ENCODE results near the gene GOLGA5. TPM values are rescaled to one million over a fixed set of nuclear protein-coding genes. Genes with fewer than 3 reads are reported as not detected.

The GOLGA5 gene
- total RNA-seq, 3 donors from 2014 or later, result 41.4 to 52.1 (median 49.8) TPM

DNA sequence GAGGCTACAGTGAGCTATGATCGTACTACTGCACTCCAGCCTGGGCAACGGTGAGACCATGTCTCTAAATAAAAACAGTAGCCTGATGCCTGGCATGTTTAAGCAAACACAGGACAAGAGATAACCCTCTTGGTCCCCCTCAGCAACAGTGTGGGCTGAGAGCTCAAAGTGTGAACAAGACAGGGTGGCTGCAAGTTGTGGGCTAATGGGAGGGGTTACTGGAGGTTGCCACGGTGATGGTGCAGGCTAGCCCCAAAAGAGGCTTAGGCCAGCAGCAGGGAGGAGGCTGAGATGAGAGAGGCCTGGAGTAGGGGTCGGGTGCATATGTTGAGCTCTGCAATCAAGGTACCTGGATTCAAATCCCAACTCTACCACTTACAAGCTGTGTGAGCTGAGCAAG, 42.3 kb upstream of the GOLGA5 start:
- Histone ChIP-seq H3K27ac (no peak overlapping the region), H3K36me3 (no peaks in the 10 kb centered on the region), H3K4me1 (peaks cover 0 to 4% of the 10 kb centered on the region in 2 donors), H3K4me3 (no peak overlapping the region), H3K9me3 (no peaks in the 10 kb centered on the region), H3K27me3 (no peaks in the 10 kb centered on the region)
- intact Hi-C loops (cut with DNase I; ENCODE audit: low total_unique reads), result no loop called here
- DNase-seq (ENCODE audit: low spot score in 2 of 2), result no peak
- TF ChIP-seq POLR2A (IDR thresholded peaks at IDR 0.05), result no peak

DNA sequence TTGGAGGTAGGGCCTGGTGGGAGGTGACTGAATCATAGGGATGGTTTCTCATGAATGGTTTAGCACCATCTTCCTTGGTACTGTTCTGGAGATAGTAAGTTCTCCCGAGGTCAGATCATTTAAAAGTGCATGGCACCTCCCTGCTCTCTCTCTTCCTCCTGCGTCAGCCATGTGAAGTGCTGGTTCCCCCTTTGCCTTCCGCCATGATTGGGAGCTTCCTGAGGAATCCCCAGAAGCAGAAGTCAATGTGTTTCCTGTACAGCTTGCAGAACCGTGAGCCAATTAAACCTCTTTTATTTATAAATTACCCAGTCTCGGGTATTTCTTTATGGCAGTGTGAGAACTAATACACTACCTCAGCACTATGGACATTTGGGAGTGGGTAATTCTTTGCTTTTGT, 40.9 kb upstream of the GOLGA5 start:
- H3K4me1 ChIP-seq, result no peaks in the 10 kb centered on the region
- no peaks in the 10 kb centered on the region for H3K27me3 ChIP-seq
- intact Hi-C loops (cut with DNase I; ENCODE audit: low total_unique reads), result no loop called here
- no peak for DNase-seq (ENCODE audit: low spot score in 2 of 2)
- no peak overlapping the region for H3K4me3 ChIP-seq
- H3K9me3 ChIP-seq, result no peaks in the 10 kb centered on the region
- H3K27ac ChIP-seq, result no peak overlapping the region
- TF ChIP-seq, protein P1, sequence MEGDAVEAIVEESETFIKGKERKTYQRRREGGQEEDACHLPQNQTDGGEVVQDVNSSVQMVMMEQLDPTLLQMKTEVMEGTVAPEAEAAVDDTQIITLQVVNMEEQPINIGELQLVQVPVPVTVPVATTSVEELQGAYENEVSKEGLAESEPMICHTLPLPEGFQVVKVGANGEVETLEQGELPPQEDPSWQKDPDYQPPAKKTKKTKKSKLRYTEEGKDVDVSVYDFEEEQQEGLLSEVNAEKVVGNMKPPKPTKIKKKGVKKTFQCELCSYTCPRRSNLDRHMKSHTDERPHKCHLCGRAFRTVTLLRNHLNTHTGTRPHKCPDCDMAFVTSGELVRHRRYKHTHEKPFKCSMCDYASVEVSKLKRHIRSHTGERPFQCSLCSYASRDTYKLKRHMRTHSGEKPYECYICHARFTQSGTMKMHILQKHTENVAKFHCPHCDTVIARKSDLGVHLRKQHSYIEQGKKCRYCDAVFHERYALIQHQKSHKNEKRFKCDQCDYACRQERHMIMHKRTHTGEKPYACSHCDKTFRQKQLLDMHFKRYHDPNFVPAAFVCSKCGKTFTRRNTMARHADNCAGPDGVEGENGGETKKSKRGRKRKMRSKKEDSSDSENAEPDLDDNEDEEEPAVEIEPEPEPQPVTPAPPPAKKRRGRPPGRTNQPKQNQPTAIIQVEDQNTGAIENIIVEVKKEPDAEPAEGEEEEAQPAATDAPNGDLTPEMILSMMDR (IDR thresholded peaks at IDR 0.05), result no peak
- TF ChIP-seq POLR2AphosphoS5 (IDR thresholded peaks at IDR 0.05) (no peak), POLR2A (IDR thresholded peaks at IDR 0.05) (no peak)
- no peaks in the 10 kb centered on the region for H3K36me3 ChIP-seq

DNA sequence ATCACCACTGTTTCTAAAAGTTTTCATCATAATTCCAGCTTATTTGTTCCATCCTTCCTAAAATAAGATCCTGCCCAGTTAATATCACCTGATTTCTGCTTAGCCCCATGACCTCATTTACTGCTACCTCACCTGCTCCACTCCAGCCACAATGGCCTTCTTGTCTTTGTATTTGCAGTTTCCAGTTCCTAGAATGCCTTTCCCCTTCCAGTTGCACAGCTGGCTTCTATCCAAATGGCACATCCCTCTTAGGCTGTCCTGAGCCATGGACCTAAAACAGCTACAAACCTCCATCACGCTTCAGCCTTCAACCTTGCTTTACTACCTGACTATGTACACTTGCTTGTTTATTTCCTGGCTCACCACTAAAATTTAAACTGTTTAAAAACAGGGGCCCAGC, 39.1 kb upstream of the GOLGA5 start:
- no peaks in the 10 kb centered on the region for H3K9me3 ChIP-seq
- no peak overlapping the region for H3K27ac ChIP-seq
- H3K36me3 ChIP-seq, result no peaks in the 10 kb centered on the region
- no peak for TF ChIP-seq POLR2A (IDR thresholded peaks at IDR 0.05)
- TF ChIP-seq, protein P1 (IDR thresholded peaks at IDR 0.05), result no peak
- no peak for TF ChIP-seq POLR2AphosphoS5 (IDR thresholded peaks at IDR 0.05)
- intact Hi-C loops (cut with DNase I; ENCODE audit: low total_unique reads), result no loop called here
- no peak overlapping the region for H3K4me3 ChIP-seq
- no peak for DNase-seq (ENCODE audit: low spot score in 2 of 2)
- H3K4me1 ChIP-seq, result no peaks in the 10 kb centered on the region
- no peaks in the 10 kb centered on the region for H3K27me3 ChIP-seq

DNA sequence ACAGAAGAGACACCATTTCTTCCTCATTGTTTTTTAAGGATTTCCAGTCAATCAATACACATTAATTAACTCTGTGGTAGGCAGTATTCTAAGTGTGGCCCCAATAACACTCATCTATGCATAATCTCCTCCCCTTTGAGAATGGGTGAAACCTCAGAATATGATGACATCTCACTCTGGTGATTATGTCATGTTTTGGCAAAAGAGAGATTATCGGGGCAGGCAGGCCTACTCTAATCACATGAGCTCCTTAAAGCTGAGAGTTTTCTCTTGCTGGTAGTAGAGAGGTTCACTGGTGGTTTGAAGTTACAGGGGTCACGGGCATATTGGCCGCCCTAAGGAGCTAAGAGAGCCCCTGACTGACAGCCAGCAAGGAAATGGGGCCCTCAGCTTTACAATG, 38.6 kb upstream of the GOLGA5 start:
- H3K27ac ChIP-seq, result no peak overlapping the region
- TF ChIP-seq, protein P1 (IDR thresholded peaks at IDR 0.05), result no peak
- TF ChIP-seq POLR2A (IDR thresholded peaks at IDR 0.05), result no peak
- TF ChIP-seq POLR2AphosphoS5 (IDR thresholded peaks at IDR 0.05), result no peak
- intact Hi-C loops (cut with DNase I; ENCODE audit: low total_unique reads), result no loop called here
- no peak overlapping the region for H3K4me3 ChIP-seq
- no peaks in the 10 kb centered on the region for H3K36me3 ChIP-seq
- no peak for DNase-seq (ENCODE audit: low spot score in 2 of 2)
- no peaks in the 10 kb centered on the region for H3K27me3 ChIP-seq
- H3K4me1 ChIP-seq, result no peaks in the 10 kb centered on the region
- no peaks in the 10 kb centered on the region for H3K9me3 ChIP-seq

DNA sequence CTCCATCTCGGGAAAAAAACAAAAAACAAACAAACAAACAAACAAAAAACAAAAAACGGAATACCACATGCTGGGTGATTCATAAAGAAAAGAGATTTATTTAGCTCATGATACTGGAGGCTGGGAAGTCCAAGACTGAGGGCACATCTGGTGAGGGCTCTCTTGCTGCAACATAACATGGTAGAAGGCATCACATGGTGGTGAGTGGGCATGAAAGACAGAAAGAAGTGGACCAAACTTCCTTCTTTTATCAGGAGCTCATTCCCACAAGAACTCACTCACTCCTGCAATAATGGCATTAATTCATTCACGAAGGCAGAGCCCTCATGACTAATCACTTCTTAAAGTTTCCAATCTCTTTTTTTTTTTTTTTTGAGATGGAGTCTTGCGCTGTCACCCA, 37.7 kb upstream of the GOLGA5 start:
- Histone ChIP-seq H3K4me1 (no peaks in the 10 kb centered on the region), H3K9me3 (no peaks in the 10 kb centered on the region), H3K27ac (no peak overlapping the region), H3K4me3 (no peak overlapping the region), H3K27me3 (no peaks in the 10 kb centered on the region), H3K36me3 (no peaks in the 10 kb centered on the region)
- TF ChIP-seq POLR2A (IDR thresholded peaks at IDR 0.05), result no peak
- TF ChIP-seq, protein P1 (IDR thresholded peaks at IDR 0.05), result no peak
- no peak for TF ChIP-seq POLR2AphosphoS5 (IDR thresholded peaks at IDR 0.05)
- intact Hi-C loops (cut with DNase I; ENCODE audit: low total_unique reads), result no loop called here
- no peak for DNase-seq (ENCODE audit: low spot score in 2 of 2)

DNA sequence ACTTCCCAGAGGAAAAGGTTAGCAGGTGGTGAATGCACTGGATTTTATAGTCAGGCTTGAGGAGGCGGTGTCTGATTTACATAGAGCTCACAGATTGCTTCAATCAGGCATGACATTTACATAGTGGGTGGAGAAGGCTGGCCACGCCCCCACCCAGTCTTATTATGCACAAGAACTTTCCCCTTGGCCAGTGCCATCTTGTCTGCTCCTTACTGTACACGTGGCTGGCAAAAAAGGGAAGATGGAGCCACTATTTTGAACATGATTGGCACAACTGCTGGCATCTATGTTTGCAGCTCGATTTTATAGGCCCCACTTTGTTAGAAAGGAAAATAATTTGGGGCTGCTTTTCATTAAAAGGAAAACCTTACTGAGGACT, 34.8 kb upstream of the GOLGA5 start:
- TF ChIP-seq, protein P1 (IDR thresholded peaks at IDR 0.05), result no peak
- no peak for TF ChIP-seq POLR2AphosphoS5 (IDR thresholded peaks at IDR 0.05)
- TF ChIP-seq POLR2A (IDR thresholded peaks at IDR 0.05), result no peak
- H3K27me3 ChIP-seq, result no peaks in the 10 kb centered on the region
- no peaks in the 10 kb centered on the region for H3K9me3 ChIP-seq
- DNase-seq (ENCODE audit: low spot score in 2 of 2), result no peak
- no peaks in the 10 kb centered on the region for H3K36me3 ChIP-seq
- no peak overlapping the region for H3K4me3 ChIP-seq
- intact Hi-C loops (cut with DNase I; ENCODE audit: low total_unique reads), result no loop called here
- H3K27ac ChIP-seq, result no peak overlapping the region
- no peaks in the 10 kb centered on the region for H3K4me1 ChIP-seq
